ENCODE results near the gene AIRE.

AIRE gene

GRCh38 chr21:44330698-44331097 is 45.0 kb downstream of the AIRE start:
- TF ChIP-seq EZH2 (IDR thresholded peaks at IDR 0.05; ENCODE audit: borderline replicate concordance, low read depth, low read length, severe bottlenecking), result no peak
- no peak for TF ChIP-seq CTCF (IDR thresholded peaks at IDR 0.05; ENCODE audit: borderline replicate concordance, extremely low read depth, low read length, poor library complexity, severe bottlenecking)
- Histone ChIP-seq H3K79me2 (ENCODE audit: insufficient read depth, low read length) (no peaks in the 10 kb centered on the region), H3K36me3 (ENCODE audit: insufficient read depth, low read length) (peaks cover 54% of the 10 kb centered on the region), H2AFZ (ENCODE audit: low read depth, low read length) (no peak overlapping the region), H3K27me3 (ENCODE audit: insufficient read depth, low read length, poor library complexity) (no peaks in the 10 kb centered on the region), H4K20me1 (ENCODE audit: insufficient read depth, low read length) (peaks cover 35% of the 10 kb centered on the region), H3K27ac (ENCODE audit: low read length) (no peak overlapping the region), H3K4me3 (ENCODE audit: low read depth in 1 of 2, low read length in 2 of 2) (no peak overlapping the region), H3K9ac (ENCODE audit: low read depth, low read length) (no peak overlapping the region), H3K4me1 (ENCODE audit: insufficient read depth, low read length) (no peaks in the 10 kb centered on the region), H3K9me3 (ENCODE audit: insufficient read depth, low read length, severe bottlenecking) (no peaks in the 10 kb centered on the region), H3K4me2 (ENCODE audit: insufficient read depth, low read length) (no peak overlapping the region)
- DNase-seq (no peak), ATAC-seq (ENCODE audit: insufficient read depth, low read depth) (0 out of 3 replicates have a peak, but pooled peaks have one; percentile 9)

DNA sequence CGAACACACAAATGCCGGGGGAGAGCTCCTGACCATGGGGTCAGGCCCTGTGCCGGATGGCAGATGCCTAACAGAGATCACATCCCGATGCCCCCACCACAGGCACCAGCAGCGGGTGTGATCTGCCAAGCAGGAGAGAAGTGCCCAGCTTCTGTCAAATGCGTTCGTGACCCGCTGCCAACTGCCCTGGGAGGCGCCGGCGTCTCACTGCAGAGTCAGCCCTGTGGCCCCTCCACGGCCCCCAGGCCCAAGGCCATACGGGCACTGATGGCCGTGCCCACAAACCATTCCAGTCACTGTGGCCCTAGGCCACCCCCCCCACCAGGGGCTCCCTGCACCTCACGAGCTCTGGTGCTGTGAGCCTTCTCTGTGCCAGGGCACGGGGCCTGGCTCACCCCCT is 45.5 kb downstream of the AIRE start:
- H3K79me2 ChIP-seq (ENCODE audit: insufficient read depth, low read length), result no peaks in the 10 kb centered on the region
- no peaks in the 10 kb centered on the region for H3K4me1 ChIP-seq (ENCODE audit: insufficient read depth, low read length)
- H3K27me3 ChIP-seq (ENCODE audit: insufficient read depth, low read length, poor library complexity), result no peaks in the 10 kb centered on the region
- DNase-seq (no peak), ATAC-seq (ENCODE audit: insufficient read depth, low read depth) (no peak)
- H3K9ac ChIP-seq (ENCODE audit: low read depth, low read length), result no peak overlapping the region
- H3K4me2 ChIP-seq (ENCODE audit: insufficient read depth, low read length), result no peak overlapping the region
- H3K27ac ChIP-seq (ENCODE audit: low read length), result no peak overlapping the region
- TF ChIP-seq CTCF (IDR thresholded peaks at IDR 0.05; ENCODE audit: borderline replicate concordance, extremely low read depth, low read length, poor library complexity, severe bottlenecking), result no peak
- TF ChIP-seq EZH2 (IDR thresholded peaks at IDR 0.05; ENCODE audit: borderline replicate concordance, low read depth, low read length, severe bottlenecking), result no peak
- H4K20me1 ChIP-seq (ENCODE audit: insufficient read depth, low read length), result peaks cover 30% of the 10 kb centered on the region
- H2AFZ ChIP-seq (ENCODE audit: low read depth, low read length), result no peak overlapping the region
- H3K4me3 ChIP-seq (ENCODE audit: low read depth in 1 of 2, low read length in 2 of 2), result no peak overlapping the region
- peaks cover 54% of the 10 kb centered on the region for H3K36me3 ChIP-seq (ENCODE audit: insufficient read depth, low read length)
- H3K9me3 ChIP-seq (ENCODE audit: insufficient read depth, low read length, severe bottlenecking), result no peaks in the 10 kb centered on the region

- H3K27ac ChIP-seq (ENCODE audit: low read length), result no peak overlapping the region
- H3K27me3 ChIP-seq (ENCODE audit: insufficient read depth, low read length, poor library complexity), result no peaks in the 10 kb centered on the region
- no peak overlapping the region for H3K9ac ChIP-seq (ENCODE audit: low read depth, low read length)
- no peak for DNase-seq
- no peak overlapping the region for H3K4me2 ChIP-seq (ENCODE audit: insufficient read depth, low read length)
- no peaks in the 10 kb centered on the region for H3K9me3 ChIP-seq (ENCODE audit: insufficient read depth, low read length, severe bottlenecking)
- H3K4me1 ChIP-seq (ENCODE audit: insufficient read depth, low read length), result no peaks in the 10 kb centered on the region
- H4K20me1 ChIP-seq (ENCODE audit: insufficient read depth, low read length), result peaks cover 28% of the 10 kb centered on the region
- TF ChIP-seq CTCF (IDR thresholded peaks at IDR 0.05; ENCODE audit: borderline replicate concordance, extremely low read depth, low read length, poor library complexity, severe bottlenecking) (no peak), EZH2 (IDR thresholded peaks at IDR 0.05; ENCODE audit: borderline replicate concordance, low read depth, low read length, severe bottlenecking) (no peak)
- H3K36me3 ChIP-seq (ENCODE audit: insufficient read depth, low read length), result peaks cover 55% of the 10 kb centered on the region
- H3K79me2 ChIP-seq (ENCODE audit: insufficient read depth, low read length), result no peaks in the 10 kb centered on the region
- H2AFZ ChIP-seq (ENCODE audit: low read depth, low read length), result no peak overlapping the region
- H3K4me3 ChIP-seq (ENCODE audit: low read depth in 1 of 2, low read length in 2 of 2), result no peak overlapping the region
- no peak for ATAC-seq (ENCODE audit: insufficient read depth, low read depth)
Measured at GRCh38 chr21:44331650-44332307, 46.1 kb downstream of the AIRE start.
